PFSK-1 (cell line): ENCODE measurements around the gene ERICH3.

Source experiments
- FOXP2 ChIP-seq: optimal IDR thresholded peaks from 2 replicates; pipeline ENCODE3; 2011; ENCODE audit warnings: borderline replicate concordance, control low read depth, inconsistent platforms; ENCODE audit not compliant: insufficient read depth; ENCODE audit errors: extremely low read length, extremely low read depth
- POLR2AphosphoS5 ChIP-seq: IDR thresholded peaks from 2 replicates; pipeline ENCODE4 v1.6.1; 2012; ENCODE audit warnings: low read depth, mild to moderate bottlenecking, control low read depth, low read length, moderate library complexity
- SIN3A ChIP-seq: IDR thresholded peaks from 2 replicates; pipeline ENCODE4 v1.6.1; 2012; ENCODE audit warnings: mild to moderate bottlenecking, low read length, moderate library complexity, borderline replicate concordance; ENCODE audit not compliant: insufficient read depth
- TAF1 ChIP-seq: IDR thresholded peaks from 2 replicates; pipeline ENCODE4 v1.6.1; 2012; ENCODE audit warnings: low read length, control low read depth, borderline replicate concordance; ENCODE audit not compliant: insufficient read depth
- TF ChIP-seq, protein P1 (sequence below), 2 experiments: IDR thresholded peaks; 2 replicates each; pipeline versions ENCODE4 v1.6.1 to v1.8.0; 2011 to 2012; ENCODE audit warnings: low read depth in 2 of 2, low read length in 2 of 2, control low read depth in 1 of 2, inconsistent platforms in 1 of 2, mild to moderate bottlenecking in 1 of 2, moderate library complexity in 1 of 2; ENCODE audit not compliant: insufficient read depth in 1 of 2

ERICH3 gene

DNA sequence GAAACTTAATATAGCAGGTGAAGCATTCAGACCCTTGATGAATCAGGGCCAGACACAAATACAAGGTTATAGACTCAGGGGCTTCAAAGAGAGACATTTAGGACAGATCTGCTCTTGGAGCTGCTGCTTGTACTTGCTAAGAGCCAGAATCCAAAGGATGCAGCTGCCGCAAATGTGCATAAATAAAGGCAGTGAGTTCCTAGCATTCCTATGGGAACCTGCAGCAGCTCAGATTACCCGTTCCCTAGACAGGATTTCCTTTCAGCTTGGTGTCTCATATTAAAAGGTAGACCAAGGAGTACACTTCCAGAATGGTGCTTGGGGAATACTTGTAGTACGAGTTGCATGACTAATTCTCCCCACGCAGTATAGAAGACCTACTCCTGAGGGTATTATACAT is 151.4 kb downstream of the ERICH3 start:
- no peak for TF ChIP-seq TAF1
- TF ChIP-seq FOXP2 = no peak
- TF ChIP-seq POLR2AphosphoS5 = no peak
- TF ChIP-seq, protein P1, sequence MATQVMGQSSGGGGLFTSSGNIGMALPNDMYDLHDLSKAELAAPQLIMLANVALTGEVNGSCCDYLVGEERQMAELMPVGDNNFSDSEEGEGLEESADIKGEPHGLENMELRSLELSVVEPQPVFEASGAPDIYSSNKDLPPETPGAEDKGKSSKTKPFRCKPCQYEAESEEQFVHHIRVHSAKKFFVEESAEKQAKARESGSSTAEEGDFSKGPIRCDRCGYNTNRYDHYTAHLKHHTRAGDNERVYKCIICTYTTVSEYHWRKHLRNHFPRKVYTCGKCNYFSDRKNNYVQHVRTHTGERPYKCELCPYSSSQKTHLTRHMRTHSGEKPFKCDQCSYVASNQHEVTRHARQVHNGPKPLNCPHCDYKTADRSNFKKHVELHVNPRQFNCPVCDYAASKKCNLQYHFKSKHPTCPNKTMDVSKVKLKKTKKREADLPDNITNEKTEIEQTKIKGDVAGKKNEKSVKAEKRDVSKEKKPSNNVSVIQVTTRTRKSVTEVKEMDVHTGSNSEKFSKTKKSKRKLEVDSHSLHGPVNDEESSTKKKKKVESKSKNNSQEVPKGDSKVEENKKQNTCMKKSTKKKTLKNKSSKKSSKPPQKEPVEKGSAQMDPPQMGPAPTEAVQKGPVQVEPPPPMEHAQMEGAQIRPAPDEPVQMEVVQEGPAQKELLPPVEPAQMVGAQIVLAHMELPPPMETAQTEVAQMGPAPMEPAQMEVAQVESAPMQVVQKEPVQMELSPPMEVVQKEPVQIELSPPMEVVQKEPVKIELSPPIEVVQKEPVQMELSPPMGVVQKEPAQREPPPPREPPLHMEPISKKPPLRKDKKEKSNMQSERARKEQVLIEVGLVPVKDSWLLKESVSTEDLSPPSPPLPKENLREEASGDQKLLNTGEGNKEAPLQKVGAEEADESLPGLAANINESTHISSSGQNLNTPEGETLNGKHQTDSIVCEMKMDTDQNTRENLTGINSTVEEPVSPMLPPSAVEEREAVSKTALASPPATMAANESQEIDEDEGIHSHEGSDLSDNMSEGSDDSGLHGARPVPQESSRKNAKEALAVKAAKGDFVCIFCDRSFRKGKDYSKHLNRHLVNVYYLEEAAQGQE (IDR thresholded peaks at IDR 0.05; ENCODE audit: insufficient read depth in 1 of 2, low read depth in 2 of 2, low read length in 2 of 2) = no peak
- TF ChIP-seq SIN3A = no peak
